ENCODE data around the gene EFS.

- TF ChIP-seq CTCF (IDR thresholded peaks at IDR 0.05; ENCODE audit: borderline replicate concordance, extremely low read depth, low read length, poor library complexity, severe bottlenecking): no peak
- TF ChIP-seq EZH2 (IDR thresholded peaks at IDR 0.05; ENCODE audit: borderline replicate concordance, low read depth, low read length, severe bottlenecking): no peak
Observed at GRCh38 chr14:23306412-23307145, 58.4 kb downstream of the EFS start, which contains the start of gene BCL2L2.
